HG03571 (cell line): Measurements from ENCODE around the gene EIF3I.

ENCODE experiments used
- ATAC-seq: cut with Tn5 transposase; IDR thresholded peaks from one replicate; pipeline ENCODE4 v1.9.1; 2021; ENCODE audit not compliant: unreplicated experiment

The EIF3I gene

GRCh38 chr1:32221980-32222755 is at the start of gene EIF3I, which contains the start of gene TMEM234:
Gene EIF3I, plus strand, starts transcription at chr1:32222407. Its CDS starts 35 bp downstream, at chr1:32222442.
Gene TMEM234, minus strand, starts transcription at chr1:32222353. Its CDS starts 31 bp downstream, at chr1:32222322.
- ATAC-seq, result peak; percentile 88

DNA sequence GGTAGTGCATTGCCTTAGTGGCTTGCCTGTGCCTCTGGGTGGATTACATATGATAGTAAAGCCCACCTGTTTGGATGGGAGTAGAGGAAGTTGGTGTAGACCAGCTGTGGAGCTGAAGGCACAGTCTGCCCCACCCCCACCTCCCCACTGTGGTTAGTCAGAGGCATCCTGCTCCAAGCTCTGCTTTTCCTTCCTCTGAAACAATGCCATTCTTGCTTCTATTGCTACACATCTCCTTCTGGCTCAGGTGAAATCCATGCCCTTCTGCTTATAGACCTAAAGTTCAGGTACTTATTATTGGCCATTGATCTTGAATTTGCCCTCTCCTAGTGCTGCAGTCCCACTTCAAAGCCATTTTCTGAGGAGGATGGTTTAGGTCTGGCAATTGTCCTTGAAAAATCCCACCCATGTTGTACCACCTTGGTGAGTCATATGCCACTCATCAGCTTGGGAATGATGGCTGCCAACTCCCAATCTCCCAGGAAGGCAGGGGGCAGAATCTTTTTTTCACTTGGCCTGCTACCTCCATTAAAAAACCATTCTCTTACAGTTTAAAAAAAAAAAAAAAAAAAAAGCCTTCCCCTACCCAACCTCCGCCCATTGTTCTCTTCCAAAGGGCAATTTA is 49.5 kb upstream of the EIF3I start:
- no peak for ATAC-seq

DNA sequence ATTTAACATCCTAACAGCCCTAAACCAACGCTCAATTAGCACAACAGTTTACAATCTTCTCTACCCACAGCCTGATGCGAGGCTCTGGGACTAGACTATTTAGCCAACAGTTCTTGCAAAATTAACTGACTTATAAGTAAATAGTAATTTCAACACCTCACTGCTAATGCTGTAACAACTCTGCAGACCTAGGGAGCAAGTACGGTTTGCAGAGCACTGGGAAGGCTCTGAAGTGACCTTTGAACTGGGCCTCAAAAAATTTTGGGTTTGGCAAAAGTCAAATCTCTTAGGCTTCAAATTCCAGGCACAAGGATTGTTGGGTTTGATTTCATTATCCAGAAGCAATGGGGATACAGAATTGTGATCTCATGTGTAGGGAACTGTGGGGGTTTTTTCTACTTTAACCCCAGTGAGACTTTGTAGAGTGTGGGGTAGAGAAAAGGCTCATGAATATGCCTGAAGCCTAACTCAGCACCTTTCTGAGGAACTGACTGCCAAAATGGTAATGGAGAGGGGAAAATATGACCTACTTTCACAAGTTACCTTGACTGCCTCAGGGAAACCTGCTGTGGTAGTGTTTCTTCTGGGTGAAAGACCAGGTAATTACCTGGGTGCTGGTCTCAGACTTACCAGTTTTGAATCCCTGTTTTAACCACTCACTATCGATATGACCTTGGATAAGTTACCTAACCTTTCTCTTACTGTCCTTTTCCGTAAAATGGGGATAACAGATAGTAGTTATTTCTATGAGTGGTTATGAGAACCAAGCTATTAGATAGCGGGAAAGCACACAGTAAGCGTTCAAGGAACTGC is 43.6 kb upstream of the EIF3I start:
- ATAC-seq, result no peak

DNA sequence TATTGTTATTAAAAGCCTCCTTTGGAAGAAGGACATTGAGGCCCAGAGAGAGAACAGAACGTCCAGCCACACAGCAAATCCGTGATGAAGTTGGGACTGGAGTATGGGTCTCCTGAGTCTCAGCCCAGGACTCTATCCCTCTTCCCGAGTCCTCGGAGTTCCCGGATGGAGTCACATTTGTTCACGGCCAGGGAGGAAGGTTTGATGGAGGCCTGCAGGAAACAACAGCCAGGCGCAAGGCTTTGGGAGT is 43.1 kb upstream of the EIF3I start:
- ATAC-seq, result no peak

DNA sequence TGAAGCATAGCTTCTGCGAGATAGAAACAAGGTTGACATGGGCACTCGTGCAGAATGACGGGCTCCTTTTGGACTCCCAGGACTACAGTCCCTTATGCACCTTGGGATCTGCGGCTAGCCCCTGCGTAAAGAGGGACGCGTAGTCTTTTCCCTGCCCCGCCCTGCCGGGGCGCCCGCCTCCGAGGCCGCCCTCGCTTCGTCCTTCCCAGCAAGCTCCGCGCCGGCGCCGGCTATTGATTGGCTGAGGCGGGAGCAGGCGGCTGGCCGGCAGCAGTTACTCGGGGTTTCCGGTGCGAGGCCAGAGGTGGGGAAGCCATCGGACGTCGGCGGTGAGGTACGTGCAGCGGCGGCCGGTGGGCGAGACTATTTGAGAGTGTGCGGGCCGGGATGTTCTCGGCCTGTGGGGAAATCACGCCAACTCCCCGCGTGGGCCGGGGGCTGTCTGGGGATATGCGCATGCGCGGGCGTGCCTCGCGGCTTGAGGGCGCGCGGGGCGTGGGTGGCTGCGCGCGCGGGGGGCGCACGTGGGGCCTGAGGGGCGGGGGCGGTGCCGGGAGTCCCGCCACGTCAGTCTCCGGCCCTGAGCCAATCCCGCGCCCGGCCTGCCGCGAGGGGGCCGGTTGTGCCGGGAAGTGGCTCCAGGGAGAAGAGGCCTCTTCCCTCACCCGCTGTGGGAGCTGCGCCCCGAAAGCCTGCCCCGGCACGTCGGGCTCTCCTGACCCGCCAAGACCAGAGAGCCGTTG is 42.6 kb upstream of the EIF3I start, which contains the start of gene TXLNA:
TXLNA (plus strand) TSS at position 233 of the 743 bp plus-strand sequence. CDS start 671 bp downstream, outside the sequence.
- peak; percentile 67 for ATAC-seq

DNA sequence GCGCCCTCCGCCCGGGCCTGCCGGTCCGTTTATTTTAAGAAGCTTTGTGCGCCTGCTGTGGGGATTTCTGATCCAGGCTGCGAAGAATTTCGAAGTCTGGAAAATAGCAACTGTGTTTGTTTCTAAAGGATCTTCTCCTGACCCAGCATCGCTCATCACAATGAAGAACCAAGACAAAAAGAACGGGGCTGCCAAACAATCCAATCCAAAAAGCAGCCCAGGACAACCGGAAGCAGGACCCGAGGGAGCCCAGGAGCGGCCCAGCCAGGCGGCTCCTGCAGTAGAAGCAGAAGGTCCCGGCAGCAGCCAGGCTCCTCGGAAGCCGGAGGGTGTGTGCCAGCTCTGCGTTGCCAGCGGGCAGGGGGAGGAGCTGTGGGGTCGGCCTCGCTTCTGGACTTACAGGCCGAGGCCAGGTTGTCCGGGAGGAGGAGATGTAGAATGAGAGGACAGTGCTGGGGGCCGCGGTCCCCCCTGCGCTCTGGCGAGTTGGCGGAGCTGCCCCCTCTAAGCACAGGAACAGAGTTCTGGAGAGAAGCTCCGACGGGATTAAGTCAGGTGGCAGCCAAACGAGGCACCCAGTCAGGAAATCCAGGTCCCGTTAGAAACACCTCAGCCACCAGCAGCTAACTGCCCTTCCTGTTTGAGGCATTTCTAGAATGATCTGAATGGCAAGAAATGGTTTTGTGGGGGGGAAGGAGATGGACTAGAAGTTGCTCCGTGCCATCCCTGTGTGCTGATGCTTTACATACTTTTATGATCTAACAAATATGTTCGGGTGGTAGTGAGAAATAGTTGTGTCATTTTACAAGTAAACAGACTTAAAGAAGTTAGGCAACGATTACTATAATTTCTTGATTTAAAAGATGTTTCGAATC is 41.8 kb upstream of the EIF3I start:
- ATAC-seq, result no peak

- no peak for ATAC-seq
These were observed 41.1 kb upstream of the EIF3I start for GRCh38 chr1:32181065-32181464.

GRCh38 chr1:32181563-32181962 is 40.6 kb upstream of the EIF3I start:
- no peak for ATAC-seq

DNA sequence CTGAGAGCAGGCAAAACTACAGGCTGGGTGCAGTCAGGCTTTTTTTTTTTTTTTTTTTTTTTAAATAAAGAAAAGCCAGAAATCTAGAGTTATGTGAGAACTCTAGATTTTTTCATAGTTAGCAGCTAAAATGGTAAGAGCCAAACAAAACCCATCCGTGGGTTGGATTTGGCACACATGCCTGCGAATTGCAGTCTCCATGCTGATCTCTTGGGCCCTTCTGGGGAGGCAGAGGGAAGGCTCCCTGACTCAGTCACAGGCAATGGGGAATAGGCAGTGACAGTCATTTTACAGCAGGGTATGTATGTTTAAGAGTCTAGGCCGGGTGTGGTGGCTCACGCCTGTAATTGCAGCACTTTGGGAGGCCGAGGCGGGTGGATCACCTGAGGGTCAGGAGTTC is 40.1 kb upstream of the EIF3I start:
- no peak for ATAC-seq

DNA sequence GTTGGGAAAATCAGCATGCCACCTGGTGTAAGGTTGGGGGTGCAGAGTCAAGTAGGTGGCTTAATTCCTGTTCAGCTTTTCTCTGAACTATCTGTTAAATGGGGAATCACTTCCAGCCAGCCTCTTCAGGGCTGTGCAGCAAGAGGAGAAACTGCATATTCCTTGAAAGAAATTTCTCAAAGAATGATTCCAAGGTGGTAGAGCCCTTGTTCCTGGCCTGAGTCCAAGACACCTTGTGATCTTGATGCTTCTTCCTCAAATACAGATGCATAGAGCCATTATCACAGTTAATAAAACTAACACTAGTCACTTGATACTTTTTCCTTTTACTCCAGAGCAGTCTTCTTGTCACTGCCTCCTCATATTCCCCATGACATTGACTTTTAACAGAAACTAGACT is 37.6 kb upstream of the EIF3I start:
- ATAC-seq, result no peak

- no peak for ATAC-seq
These were observed 36.1 kb upstream of the EIF3I start for GRCh38 chr1:32186077-32186476.

DNA sequence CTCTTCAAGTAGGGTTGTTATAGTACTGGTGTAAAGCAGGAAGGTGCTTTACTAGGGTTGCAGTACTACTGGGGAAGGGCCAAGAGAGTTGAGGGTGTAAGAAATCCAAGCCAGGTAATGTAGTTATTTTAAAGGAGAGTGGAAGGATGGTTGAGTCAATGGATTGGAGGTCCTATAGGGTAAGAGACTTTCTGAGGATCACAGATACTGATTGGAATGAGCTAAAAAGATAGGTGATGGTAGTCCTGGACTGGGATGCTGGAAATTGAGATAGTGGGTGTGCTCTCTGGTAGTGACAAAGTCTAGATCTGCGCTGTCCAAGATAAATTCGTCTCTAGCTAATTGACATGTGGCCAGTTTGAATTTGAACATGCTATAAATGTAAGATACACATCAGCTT is 35.7 kb upstream of the EIF3I start:
- no peak for ATAC-seq

DNA sequence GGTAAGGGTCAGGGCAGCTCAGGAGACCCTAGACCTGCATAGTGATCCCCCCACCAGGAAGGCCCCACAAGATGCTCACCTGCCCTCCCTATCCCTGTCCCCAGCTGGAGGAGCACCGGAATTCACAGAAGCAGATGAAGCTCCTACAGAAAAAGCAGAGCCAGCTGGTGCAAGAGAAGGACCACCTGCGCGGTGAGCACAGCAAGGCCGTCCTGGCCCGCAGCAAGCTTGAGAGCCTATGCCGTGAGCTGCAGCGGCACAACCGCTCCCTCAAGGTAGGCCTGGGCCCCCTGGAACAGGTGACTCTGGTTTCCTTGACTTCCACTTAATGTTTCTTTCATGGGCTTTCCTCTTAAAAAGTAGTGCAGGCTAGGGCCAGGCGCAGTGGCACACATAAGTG is 34.4 kb upstream of the EIF3I start:
- ATAC-seq, result no peak

- no peak for ATAC-seq
These were observed 29.8 kb upstream of the EIF3I start for GRCh38 chr1:32192220-32192948.

GRCh38 chr1:32194984-32195383 is 27.2 kb upstream of the EIF3I start:
- no peak for ATAC-seq

- ATAC-seq, result no peak
These were observed 26.7 kb upstream of the EIF3I start for GRCh38 chr1:32195531-32195930.

DNA sequence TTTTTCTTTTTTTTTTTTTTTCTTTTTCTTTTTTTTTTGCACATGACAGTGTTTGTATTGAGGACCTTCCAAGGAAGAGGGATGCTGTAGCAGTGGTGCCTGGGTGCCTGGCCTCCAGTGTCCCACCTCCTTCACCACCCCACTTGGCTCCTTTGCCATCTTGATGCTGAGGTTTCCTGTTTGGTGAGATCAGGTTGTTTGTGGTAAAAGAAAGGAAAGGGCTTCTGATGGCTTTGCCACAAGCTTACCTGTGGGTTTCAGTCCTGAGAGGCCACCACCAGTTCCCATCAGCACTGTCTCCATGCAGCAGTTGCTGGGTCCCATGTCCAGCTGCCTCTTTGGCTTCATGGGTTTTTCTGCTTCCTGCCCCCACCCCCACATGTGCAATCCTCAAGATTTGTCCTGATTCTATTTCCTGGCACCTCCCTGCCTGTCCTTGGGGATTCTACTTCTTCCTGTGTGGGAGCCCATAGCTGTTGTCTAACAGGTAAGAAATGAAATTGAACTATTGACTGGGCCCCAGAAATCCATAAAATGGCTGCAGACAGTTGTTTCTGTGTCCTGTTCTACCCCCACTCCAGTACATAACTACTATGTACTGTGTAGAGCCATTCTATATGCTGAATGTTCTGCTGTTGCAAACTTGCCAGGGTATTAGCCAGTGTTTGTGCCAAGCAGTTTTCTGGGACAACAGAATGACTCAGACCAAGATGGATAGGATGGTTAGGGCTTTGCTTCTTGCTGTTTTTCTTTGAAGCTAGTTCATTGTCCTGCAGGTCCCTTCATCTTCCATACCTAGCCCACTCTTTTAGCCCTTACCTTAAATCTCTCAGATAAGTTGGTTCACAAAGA is 26.0 kb upstream of the EIF3I start:
- ATAC-seq, result no peak

DNA sequence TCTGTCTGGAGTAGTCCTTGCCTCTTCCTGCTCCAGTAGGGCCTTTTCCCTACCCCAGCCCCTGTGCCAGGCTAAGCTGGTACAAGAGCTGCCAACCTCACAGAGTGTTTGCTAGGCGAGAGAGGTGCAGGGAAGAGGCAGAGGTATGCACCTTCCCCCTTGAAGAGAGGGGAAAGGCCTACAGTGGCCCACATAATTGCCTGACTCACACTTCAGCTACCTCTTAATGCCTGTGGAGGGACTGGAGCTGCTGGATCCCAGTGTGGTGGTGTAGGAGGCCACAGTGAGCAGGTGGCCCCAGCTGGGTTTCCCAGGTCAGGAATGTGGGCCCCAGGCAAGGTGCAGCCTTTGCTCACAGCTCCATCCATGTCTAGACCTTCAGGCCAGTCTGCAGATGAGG is 25.1 kb upstream of the EIF3I start:
- ATAC-seq, result no peak

- no peak for ATAC-seq
These were observed 24.4 kb upstream of the EIF3I start for GRCh38 chr1:32197837-32198236.
